ENCODE measurements around the gene NPY1R. TPM values are rescaled to one million over a fixed set of nuclear protein-coding genes. Genes with fewer than 3 reads are reported as not detected.

The NPY1R gene
- total RNA-seq, 1 donor: under 0.01 TPM

GRCh38 chr4:163367651-163368050, 35.3 kb upstream of the NPY1R start:
- Histone ChIP-seq H3K79me2 (ENCODE audit: insufficient read depth, low read length) (no peaks in the 10 kb centered on the region), H4K20me1 (ENCODE audit: insufficient read depth, low read length) (no peaks in the 10 kb centered on the region), H3K36me3 (ENCODE audit: insufficient read depth, low read length) (no peaks in the 10 kb centered on the region), H2AFZ (ENCODE audit: low read length) (no peak overlapping the region), H3K4me1 (ENCODE audit: insufficient read depth, low read length) (no peaks in the 10 kb centered on the region), H3K4me2 (ENCODE audit: insufficient read depth, low read length) (no peak overlapping the region), H3K27me3 (ENCODE audit: insufficient read depth, low read length) (no peaks in the 10 kb centered on the region), H3K4me3 (ENCODE audit: insufficient read depth, low read length) (no peak overlapping the region), H3K27ac (ENCODE audit: low read depth, low read length) (no peak overlapping the region), H3K9me3 (ENCODE audit: low read depth, low read length) (no peaks in the 10 kb centered on the region)
- TF ChIP-seq CTCF (IDR thresholded peaks at IDR 0.05; ENCODE audit: extremely low read depth, low read depth, low read length): no peak
- no peak for DNase-seq (ENCODE audit: insufficient read length, low spot score, missing footprints)

- Histone ChIP-seq H3K79me2 (ENCODE audit: insufficient read depth, low read length) (no peaks in the 10 kb centered on the region), H4K20me1 (ENCODE audit: insufficient read depth, low read length) (no peaks in the 10 kb centered on the region), H2AFZ (ENCODE audit: low read length) (no peak overlapping the region), H3K27me3 (ENCODE audit: insufficient read depth, low read length) (no peaks in the 10 kb centered on the region), H3K9me3 (ENCODE audit: low read depth, low read length) (no peaks in the 10 kb centered on the region), H3K4me1 (ENCODE audit: insufficient read depth, low read length) (no peaks in the 10 kb centered on the region), H3K4me2 (ENCODE audit: insufficient read depth, low read length) (no peak overlapping the region), H3K36me3 (ENCODE audit: insufficient read depth, low read length) (no peaks in the 10 kb centered on the region), H3K4me3 (ENCODE audit: insufficient read depth, low read length) (no peak overlapping the region), H3K27ac (ENCODE audit: low read depth, low read length) (no peak overlapping the region)
- no peak for DNase-seq (ENCODE audit: insufficient read length, low spot score, missing footprints)
- no peak for TF ChIP-seq CTCF (IDR thresholded peaks at IDR 0.05; ENCODE audit: extremely low read depth, low read depth, low read length)
Observed at GRCh38 chr4:163356104-163356503, 23.7 kb upstream of the NPY1R start.

- H3K4me1 ChIP-seq (ENCODE audit: insufficient read depth, low read length): no peaks in the 10 kb centered on the region
- TF ChIP-seq CTCF (IDR thresholded peaks at IDR 0.05; ENCODE audit: extremely low read depth, low read depth, low read length): no peak
- no peaks in the 10 kb centered on the region for H4K20me1 ChIP-seq (ENCODE audit: insufficient read depth, low read length)
- no peak overlapping the region for H3K4me3 ChIP-seq (ENCODE audit: insufficient read depth, low read length)
- H3K4me2 ChIP-seq (ENCODE audit: insufficient read depth, low read length): no peak overlapping the region
- no peaks in the 10 kb centered on the region for H3K27me3 ChIP-seq (ENCODE audit: insufficient read depth, low read length)
- H3K79me2 ChIP-seq (ENCODE audit: insufficient read depth, low read length): no peaks in the 10 kb centered on the region
- H2AFZ ChIP-seq (ENCODE audit: low read length): no peak overlapping the region
- no peaks in the 10 kb centered on the region for H3K9me3 ChIP-seq (ENCODE audit: low read depth, low read length)
- no peak overlapping the region for H3K27ac ChIP-seq (ENCODE audit: low read depth, low read length)
- H3K36me3 ChIP-seq (ENCODE audit: insufficient read depth, low read length): no peaks in the 10 kb centered on the region
- no peak for DNase-seq (ENCODE audit: insufficient read length, low spot score, missing footprints)
Observed at GRCh38 chr4:163353054-163353453, 20.7 kb upstream of the NPY1R start.

- Histone ChIP-seq H3K36me3 (ENCODE audit: insufficient read depth, low read length) (no peaks in the 10 kb centered on the region), H3K4me2 (ENCODE audit: insufficient read depth, low read length) (no peak overlapping the region), H4K20me1 (ENCODE audit: insufficient read depth, low read length) (no peaks in the 10 kb centered on the region), H3K27me3 (ENCODE audit: insufficient read depth, low read length) (no peaks in the 10 kb centered on the region), H3K4me3 (ENCODE audit: insufficient read depth, low read length) (no peak overlapping the region), H3K9me3 (ENCODE audit: low read depth, low read length) (no peaks in the 10 kb centered on the region), H3K4me1 (ENCODE audit: insufficient read depth, low read length) (no peaks in the 10 kb centered on the region), H3K79me2 (ENCODE audit: insufficient read depth, low read length) (no peaks in the 10 kb centered on the region), H2AFZ (ENCODE audit: low read length) (no peak overlapping the region), H3K27ac (ENCODE audit: low read depth, low read length) (no peak overlapping the region)
- DNase-seq (ENCODE audit: insufficient read length, low spot score, missing footprints): no peak
- no peak for TF ChIP-seq CTCF (IDR thresholded peaks at IDR 0.05; ENCODE audit: extremely low read depth, low read depth, low read length)
Observed at GRCh38 chr4:163350672-163351071, 18.3 kb upstream of the NPY1R start.
